ENCODE measurements around the gene DIO3.

The DIO3 gene

DNA sequence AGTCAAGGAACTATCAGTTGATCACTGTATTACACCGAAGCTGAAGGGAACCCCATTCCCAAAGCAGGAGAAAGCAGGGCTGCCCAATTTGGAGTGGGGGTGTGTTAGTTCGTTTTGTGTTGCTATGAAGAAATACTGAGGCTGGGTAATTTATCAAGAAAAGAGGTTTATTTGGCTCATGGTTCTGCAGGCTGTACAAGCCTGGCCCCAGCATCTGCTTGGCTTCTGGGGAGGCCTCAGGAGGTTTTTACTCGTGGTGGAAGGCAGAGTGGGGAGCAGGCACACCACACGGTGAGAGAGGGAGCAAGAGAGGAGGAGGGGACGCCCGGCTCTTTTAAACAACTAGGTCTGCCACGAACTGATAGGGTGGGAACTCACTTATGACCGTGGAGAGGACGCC, 16.7 kb upstream of the DIO3 start:
- intact Hi-C loops (cut with DNase I; ENCODE audit: low total_unique reads): no loop called here
- no peak for DNase-seq
- H3K4me1 ChIP-seq: no peaks in the 10 kb centered on the region
- peaks cover 0 to 20% of the 10 kb centered on the region in 2 donors for H3K27me3 ChIP-seq
- TF ChIP-seq, protein P1, sequence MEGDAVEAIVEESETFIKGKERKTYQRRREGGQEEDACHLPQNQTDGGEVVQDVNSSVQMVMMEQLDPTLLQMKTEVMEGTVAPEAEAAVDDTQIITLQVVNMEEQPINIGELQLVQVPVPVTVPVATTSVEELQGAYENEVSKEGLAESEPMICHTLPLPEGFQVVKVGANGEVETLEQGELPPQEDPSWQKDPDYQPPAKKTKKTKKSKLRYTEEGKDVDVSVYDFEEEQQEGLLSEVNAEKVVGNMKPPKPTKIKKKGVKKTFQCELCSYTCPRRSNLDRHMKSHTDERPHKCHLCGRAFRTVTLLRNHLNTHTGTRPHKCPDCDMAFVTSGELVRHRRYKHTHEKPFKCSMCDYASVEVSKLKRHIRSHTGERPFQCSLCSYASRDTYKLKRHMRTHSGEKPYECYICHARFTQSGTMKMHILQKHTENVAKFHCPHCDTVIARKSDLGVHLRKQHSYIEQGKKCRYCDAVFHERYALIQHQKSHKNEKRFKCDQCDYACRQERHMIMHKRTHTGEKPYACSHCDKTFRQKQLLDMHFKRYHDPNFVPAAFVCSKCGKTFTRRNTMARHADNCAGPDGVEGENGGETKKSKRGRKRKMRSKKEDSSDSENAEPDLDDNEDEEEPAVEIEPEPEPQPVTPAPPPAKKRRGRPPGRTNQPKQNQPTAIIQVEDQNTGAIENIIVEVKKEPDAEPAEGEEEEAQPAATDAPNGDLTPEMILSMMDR (IDR thresholded peaks at IDR 0.05): no peak
- H3K9me3 ChIP-seq: no peaks in the 10 kb centered on the region
- no peak overlapping the region for H3K27ac ChIP-seq
- H3K36me3 ChIP-seq: no peaks in the 10 kb centered on the region
- H3K4me3 ChIP-seq: no peak overlapping the region

DNA sequence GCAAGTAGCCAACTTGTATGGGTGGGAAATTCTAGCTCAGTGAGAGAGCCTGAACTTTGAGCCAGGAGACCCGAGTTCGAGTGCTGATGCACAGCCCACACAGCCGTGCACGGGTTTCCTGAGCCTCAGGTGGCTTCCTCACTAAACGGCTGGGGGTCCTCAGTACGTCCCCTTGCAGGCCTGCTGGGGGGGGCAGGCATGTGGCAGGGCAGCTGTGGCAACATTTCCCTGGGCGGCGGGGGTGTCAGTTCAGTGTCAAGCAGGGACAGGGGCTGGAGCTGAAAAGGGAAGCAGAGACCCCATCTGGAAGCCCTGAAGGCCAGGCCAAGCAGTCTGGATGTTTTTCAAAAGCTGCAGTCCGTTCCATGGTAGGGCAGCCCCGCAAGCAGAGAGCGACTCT, 14.6 kb upstream of the DIO3 start:
- TF ChIP-seq, protein P1 (IDR thresholded peaks at IDR 0.05): no peak
- intact Hi-C loops (cut with DNase I; ENCODE audit: low total_unique reads): no loop called here
- Histone ChIP-seq H3K4me3 (no peak overlapping the region), H3K9me3 (no peaks in the 10 kb centered on the region), H3K27ac (no peak overlapping the region), H3K36me3 (no peaks in the 10 kb centered on the region), H3K27me3 (peaks cover 0 to 13% of the 10 kb centered on the region in 2 donors), H3K4me1 (no peaks in the 10 kb centered on the region)
- DNase-seq: no peak

DNA sequence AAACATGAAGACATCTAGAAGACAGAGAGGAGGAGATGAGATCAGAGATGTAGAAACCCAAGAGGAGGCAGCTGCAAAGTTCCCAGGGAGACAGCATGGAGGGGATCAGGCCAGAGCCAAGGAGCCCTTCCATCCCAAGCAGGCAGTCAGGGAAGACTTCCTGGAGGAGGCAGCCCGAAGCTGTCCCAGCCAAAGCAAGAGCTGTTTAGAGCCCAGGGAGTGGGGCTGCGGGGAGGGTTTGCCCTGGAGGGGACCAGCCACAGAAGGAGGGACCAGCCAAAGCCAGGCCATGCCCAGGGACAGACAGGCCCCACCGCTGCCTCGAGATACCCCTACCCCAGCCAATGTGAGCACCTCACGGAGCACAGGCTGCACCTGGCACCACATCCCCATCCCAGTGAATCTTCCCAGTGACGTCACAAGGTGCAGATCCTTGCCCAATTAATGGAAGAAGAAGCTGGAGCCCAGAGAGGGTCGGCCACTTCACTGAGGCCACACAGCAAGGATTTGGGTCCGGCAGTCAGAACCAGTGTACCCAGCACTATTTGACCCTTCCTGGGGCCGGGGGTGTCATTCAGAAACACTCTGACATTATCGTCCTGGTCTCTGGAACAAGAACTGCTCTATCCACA, 14.1 kb upstream of the DIO3 start:
- DNase-seq: no peak
- Histone ChIP-seq H3K9me3 (no peaks in the 10 kb centered on the region), H3K36me3 (no peaks in the 10 kb centered on the region), H3K27me3 (peaks cover 0 to 13% of the 10 kb centered on the region in 2 donors), H3K4me3 (no peak overlapping the region), H3K4me1 (no peaks in the 10 kb centered on the region), H3K27ac (no peak overlapping the region)
- intact Hi-C loops (cut with DNase I; ENCODE audit: low total_unique reads): no loop called here
- TF ChIP-seq, protein P1 (IDR thresholded peaks at IDR 0.05): no peak

DNA sequence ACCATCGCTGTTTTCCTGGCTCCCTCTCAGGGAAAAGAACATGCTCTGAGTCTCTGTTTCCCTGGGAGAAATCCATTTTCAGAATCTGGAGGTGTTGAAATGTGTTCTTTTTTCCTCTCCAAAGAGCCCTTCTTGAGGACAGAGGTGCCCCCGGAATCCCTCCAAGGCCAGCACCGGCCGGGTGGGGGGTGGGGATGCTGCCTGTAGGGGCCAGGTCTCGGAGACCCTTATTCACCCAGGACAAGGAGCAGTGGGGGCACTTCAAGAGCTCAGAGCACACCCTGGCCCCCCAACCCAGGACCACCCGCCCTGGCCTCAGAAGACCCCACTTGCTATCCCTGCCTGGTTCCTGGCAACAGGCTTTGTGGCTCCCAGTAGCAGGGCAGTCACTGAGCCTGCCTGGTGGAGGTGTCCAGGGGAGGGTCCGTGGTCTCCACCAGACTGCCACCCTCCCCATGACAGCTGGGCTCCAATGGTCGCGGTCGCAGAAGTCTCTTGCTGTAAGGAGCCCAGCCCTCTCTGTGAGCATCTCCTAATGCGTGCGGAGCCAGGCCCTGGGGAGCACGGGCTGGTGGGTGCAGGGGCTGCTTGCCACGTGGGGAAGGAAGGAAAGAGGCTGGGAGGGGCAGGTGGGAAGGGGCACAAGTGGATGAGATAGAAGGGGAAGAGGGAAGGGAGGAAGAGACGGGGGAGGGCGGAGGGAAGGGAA, 13.2 kb upstream of the DIO3 start:
- intact Hi-C loops (cut with DNase I; ENCODE audit: low total_unique reads): no loop called here
- no peaks in the 10 kb centered on the region for H3K9me3 ChIP-seq
- H3K4me3 ChIP-seq: no peak overlapping the region
- peaks cover 0 to 13% of the 10 kb centered on the region in 2 donors for H3K27me3 ChIP-seq
- H3K4me1 ChIP-seq: no peaks in the 10 kb centered on the region
- no peak overlapping the region for H3K27ac ChIP-seq
- TF ChIP-seq, protein P1 (IDR thresholded peaks at IDR 0.05): no peak
- H3K36me3 ChIP-seq: no peaks in the 10 kb centered on the region
- no peak for DNase-seq

DNA sequence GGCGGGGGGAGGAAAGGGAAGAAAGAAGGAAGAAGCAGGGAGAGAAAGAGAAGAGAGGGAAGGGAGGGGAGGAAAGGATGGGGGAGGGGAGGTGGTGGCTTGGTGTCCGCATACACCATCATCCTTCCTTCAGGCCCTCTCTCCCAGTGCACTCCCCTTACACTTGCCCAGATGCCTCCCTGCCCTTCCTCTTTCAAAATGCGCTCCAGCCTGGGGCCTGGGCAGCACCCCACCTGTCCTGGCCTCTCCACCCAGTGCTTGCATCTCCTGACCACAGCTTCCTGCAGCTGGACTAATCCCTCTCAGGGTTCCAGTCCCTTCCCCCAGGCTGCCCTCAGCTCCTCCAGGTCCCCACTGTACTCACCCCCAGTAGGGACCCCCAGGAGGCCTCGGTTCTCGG, 12.6 kb upstream of the DIO3 start:
- Histone ChIP-seq H3K4me3 (no peak overlapping the region), H3K27me3 (peaks cover 0 to 13% of the 10 kb centered on the region in 2 donors), H3K27ac (no peak overlapping the region), H3K36me3 (no peaks in the 10 kb centered on the region), H3K4me1 (no peaks in the 10 kb centered on the region), H3K9me3 (no peaks in the 10 kb centered on the region)
- intact Hi-C loops (cut with DNase I; ENCODE audit: low total_unique reads): no loop called here
- DNase-seq: no peak
- TF ChIP-seq, protein P1 (IDR thresholded peaks at IDR 0.05): no peak

Data from tibial artery (tissue), 4 donors.